ENCODE data around the gene NGRN.

DNA sequence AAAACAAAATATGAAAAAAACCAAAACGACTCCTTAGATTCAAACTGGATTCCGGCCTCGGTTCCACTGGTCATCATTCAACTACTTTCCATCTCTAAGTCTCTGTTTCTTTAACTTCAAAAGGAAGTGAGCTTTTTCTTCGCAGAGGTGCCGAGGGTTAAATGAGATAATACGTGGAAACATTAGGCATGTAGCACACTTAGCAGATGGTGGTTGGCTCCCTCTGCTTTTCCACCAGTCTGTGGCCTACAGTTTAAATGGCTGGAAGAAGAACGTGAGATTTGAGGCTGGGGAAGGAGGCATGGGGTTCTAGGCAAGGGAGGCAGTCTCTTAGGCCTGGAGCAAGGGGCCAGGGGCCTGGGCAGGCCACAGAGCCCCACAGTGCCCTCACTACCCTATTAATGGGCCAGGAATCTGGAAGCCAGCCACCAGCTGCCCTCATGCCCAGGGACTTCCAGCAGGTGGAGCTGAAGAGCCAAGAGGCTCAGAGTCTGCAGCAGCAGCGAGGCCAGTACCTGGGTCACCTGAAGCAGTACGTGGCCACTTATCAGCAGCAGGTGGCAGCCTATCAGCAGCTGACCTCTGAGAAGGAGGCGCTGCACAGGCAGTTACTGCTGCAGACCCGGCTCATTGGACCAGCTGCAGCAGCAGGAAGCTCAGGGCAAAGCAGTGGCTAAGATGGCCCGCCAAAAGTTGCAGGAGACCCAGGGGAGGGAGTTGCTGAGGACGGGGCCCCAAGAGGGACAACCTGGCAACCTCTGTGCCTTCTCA lies 27.8 kb downstream of the NGRN start:
- TF ChIP-seq, protein P1, sequence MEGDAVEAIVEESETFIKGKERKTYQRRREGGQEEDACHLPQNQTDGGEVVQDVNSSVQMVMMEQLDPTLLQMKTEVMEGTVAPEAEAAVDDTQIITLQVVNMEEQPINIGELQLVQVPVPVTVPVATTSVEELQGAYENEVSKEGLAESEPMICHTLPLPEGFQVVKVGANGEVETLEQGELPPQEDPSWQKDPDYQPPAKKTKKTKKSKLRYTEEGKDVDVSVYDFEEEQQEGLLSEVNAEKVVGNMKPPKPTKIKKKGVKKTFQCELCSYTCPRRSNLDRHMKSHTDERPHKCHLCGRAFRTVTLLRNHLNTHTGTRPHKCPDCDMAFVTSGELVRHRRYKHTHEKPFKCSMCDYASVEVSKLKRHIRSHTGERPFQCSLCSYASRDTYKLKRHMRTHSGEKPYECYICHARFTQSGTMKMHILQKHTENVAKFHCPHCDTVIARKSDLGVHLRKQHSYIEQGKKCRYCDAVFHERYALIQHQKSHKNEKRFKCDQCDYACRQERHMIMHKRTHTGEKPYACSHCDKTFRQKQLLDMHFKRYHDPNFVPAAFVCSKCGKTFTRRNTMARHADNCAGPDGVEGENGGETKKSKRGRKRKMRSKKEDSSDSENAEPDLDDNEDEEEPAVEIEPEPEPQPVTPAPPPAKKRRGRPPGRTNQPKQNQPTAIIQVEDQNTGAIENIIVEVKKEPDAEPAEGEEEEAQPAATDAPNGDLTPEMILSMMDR (IDR thresholded peaks at IDR 0.05), result peak; percentile 84 to 92 (median 91)
- TF ChIP-seq POLR2A (IDR thresholded peaks at IDR 0.05), result peak; percentile 52
